GM19240 (cell line): Measurements from ENCODE around the gene PKIB.
"Not testable (repeated sequence)": the region's sequence is repeated elsewhere in the genome, so short reads cannot be mapped to it uniquely, and the experiment has no call there.

Source experiments
- DNase-seq: peaks from one replicate; pipeline ENCODE4 v3.0.0; 2011; ENCODE audit warnings: low spot score; ENCODE audit not compliant: insufficient read length

PKIB gene

DNA sequence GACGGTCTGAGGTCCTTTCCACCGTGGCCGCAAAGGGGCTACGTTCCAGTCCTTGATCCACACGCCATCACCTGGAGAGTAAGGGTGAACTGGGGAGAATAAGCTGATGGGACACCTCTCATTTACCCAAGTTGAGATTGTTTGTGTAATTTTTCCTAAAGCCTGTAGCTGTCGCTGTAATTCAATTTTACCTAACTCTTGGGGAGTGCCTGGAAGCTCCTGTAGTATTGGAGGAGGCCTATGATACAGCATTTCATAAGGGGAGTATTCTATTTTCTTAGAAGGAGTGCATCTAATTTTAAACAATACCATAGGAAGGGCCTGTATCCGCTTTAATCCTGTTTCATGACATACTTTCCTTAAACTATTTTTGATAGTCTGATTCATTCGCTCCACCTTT, 134.0 kb downstream of the PKIB start:
- DNase-seq = not testable (repeated sequence)

GRCh38 chr6:122744856-122745255, 134.7 kb downstream of the PKIB start:
- not testable (repeated sequence) for DNase-seq

DNA sequence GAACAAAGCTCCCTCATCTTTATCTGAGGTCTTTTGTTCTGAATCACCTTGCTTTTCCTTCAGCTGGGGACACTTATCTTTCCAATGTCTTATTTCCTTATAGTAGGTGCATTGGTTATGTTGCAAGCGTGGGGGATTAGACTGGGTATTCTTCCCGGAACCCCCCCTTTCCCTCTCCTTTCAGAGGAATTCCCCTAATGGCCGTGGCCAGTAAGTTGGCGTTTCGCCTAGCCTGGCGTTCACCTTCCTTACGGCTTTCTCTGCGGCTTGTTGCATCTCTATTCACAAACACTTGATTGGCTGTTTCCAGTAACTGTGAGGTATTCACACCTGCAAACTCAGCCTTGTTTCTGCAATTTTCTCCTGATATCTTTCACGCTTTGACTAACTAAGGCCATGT, 136.5 kb downstream of the PKIB start:
- DNase-seq = no peak

DNA sequence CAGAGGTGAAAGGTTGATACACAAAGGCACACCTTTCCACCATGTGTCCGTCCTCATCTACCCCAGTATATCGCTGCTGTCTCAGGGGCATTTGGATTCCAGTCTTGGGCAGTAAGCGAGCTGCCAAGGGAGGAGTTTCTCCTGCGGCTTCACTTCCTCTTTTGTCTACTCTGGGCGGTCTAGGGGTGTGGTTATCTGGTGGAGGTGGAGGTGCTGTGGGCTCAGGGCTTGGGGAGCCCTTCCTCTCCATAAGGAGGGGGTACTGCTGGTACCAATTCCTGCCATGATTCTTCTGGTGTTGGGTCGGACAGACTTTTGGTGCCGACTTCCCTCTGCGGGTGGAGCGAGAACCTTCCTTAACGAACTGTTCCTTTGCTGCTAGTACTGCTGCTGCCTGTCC, 137.4 kb downstream of the PKIB start:
- no peak for DNase-seq

DNA sequence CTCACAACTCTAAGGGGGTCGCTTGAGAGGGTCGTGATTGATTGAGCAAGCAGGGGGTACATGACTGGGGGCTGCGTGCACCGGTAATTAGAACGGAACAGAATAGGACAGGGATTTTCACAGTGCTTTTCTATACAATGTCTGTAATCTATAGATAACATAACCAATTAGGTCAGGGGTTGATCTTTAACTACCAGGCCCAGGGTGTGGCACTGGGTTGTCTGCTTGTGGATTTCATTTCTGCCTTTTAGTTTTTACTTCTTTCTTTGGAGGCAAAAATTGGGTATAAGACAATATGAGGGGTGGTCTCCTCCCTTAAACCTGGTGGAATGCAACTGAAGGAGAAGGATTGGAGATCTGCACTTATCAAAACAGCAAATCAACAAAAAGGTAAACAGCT, 138.7 kb downstream of the PKIB start:
- not testable (repeated sequence) for DNase-seq

DNA sequence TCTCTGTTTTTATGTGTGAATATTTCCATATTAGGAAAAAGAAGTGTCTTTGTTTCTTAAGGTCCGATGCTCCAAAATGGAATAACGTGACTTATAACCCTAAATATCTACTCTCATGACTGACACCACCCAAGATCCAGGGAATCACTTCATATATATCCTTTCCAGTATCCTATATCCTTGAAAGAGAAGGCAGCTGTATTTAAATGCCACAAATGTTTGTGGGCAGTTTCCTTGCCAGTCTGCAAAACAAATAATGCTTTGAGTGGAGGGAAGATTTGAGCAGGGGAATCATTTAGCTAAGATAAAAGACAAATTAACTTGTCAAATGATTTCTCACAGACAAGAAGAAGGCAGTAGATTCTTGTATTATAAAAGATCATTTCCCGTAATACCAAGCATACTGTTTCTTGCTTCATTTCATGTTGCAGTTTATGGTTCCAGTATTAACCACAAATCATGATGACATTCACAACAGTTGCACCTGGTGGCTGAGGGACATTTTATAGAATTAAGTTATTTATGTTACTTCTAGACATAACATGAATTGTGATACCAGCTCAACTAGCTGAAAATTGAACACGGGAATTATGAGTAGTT, 139.3 kb downstream of the PKIB start:
- no peak for DNase-seq

DNA sequence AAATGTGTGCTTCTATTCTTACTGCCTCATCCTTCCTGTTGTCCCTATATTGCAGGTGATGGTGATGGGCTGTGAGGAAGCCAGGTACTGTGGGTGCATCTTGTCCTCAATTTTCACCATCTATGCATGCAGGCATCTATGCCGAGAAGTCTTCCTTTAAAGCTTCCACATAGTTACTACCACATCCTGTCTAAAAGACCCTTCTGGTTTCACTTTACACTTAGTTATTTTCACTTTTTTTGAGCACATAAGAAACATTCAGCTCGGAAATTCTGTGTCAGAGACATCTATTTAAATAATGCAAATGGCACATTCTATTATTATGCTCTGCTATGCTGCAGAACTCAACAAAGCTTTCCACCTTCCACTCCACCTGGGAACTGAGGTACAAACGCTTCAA, 141.1 kb downstream of the PKIB start:
- DNase-seq = no peak

DNA sequence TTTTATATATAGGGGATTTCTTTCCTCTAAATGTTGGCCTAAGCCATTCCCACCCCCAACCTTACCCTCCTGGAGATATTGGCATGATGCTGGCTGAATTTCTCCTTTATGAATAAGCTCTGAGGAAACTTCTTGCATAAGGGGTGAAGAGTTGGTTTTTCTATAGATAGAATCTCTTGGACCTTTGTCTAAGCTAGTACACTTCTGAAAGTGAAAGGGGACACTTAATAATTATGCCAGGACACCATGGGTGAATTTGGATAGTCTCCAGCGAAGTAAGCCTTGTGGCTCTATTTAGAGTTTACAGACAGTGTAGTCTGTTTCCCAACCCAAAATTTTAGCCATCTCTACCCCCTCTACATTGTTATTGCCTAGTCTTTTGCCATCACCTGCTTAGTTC, 142.3 kb downstream of the PKIB start:
- no peak for DNase-seq

- no peak for DNase-seq
Observed at GRCh38 chr6:122753000-122753687, 142.9 kb downstream of the PKIB start.

DNA sequence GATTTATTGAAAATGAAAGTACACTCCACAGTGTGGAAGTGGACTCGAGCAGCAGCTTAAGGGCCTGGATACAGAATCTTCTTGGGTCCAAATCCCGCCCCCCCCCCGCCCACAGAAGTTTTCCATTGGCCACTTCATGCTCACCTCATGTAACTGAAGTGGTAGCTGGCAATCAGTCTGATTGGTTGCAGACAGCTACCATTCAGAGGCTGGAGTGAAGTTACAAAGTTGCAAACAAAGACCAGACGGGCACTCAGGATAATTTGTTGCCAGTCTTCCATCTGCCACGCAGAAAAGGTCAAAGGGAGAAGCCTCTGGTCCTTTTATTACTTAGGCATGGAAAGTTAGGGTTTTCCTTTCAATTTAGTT, 143.5 kb downstream of the PKIB start:
- DNase-seq = no peak

DNA sequence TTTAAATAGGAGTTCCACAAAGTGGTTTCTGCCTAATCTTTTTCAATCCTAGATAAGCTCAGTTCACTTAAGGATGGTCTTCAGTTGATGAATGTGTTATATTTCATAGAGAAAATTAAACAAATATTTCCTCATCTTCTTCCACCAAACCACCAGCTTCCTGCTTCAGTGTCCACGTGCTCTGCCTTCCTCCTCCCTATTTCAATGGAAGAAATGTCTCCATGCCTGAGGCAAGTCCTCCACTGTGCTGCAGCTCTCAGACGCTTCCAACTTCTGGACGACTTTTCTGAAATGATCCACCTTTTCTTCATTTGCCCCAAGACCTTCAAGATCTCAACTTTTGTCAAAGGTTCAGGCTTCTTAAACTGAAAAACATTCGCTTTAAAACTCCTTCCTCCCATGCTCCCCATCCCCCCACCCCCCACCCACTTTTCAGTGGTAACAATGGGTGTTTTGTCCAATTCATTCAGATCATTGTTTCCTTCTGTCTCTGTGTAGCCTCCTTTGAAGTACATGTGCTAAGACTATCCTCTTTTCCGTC, 144.1 kb downstream of the PKIB start:
- DNase-seq = no peak

DNA sequence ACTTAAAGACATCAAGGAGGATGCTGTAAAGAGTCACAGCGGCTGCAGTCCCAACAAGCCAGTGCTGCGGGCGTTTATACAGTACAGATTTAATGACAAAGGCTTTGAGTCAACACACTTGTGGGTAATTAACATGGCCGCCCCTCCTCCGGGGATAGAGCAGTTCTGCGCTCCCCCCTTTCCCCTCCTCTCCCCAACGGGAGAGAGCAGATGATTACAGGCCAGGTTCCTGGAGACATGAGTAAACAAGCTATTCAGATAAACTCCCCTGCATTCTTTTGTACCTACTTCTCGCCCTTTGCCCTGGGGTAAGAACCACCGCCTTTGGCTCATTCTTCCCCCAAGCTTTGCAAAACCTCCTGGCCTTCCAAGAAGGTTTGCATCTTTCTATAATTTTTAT, 145.7 kb downstream of the PKIB start:
- no peak for DNase-seq

GRCh38 chr6:122758927-122759334, 148.7 kb downstream of the PKIB start:
- DNase-seq = no peak

DNA sequence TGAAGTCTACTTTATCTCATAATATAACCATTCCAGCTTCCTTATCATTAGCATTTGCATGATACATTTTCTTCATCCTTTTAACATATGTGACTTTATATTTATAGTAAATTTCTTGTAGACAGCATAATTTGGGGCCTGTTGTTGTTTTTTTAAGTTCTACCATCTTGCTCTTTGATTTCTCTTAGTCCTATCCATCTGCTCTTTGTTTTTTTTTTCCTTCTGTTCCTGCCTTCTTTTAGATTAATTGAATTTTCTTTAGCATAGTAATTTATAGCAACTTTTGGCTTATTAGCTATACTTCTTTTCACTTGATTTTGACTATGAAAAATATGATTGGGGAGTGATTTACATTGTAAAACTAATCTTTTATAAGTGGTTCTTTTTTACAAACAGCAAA, 150.1 kb downstream of the PKIB start:
- DNase-seq = no peak

- DNase-seq = no peak
Observed at GRCh38 chr6:122766256-122766655, 156.1 kb downstream of the PKIB start.

DNA sequence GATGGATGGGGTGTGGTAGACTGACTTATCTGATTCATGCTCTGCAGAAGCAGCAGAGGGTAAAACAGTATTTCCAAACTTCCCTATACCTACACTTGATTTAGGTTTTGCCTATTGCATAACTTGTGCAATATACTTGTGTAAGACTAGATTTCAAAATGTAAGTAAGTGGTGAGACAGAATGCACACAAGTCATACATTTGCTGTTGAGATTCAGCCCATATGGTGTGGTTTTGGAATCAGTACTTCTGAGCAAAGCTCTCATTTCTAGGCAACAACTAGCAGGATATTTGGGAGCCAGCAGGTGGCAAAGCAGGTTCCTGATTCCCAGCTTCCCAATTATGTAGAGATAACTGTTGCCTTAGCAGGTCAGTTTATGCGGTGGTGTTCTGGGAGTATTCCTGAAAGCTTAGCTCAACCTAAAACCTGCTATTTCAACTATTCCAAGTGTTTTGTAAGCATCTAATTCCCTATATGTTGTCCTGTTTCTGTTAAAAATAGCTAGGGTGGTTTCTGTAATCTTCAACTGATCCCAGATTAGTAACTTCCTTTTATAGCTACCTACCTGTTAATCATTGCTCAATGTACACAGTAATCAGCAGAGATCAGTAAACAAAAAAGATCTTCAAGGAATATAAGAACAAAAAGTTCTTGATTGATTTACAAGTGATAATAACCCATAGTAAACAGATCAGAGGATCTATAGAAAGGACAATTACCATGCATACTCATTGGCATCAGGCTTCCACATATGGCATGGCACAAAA, 160.8 kb downstream of the PKIB start:
- no peak for DNase-seq

DNA sequence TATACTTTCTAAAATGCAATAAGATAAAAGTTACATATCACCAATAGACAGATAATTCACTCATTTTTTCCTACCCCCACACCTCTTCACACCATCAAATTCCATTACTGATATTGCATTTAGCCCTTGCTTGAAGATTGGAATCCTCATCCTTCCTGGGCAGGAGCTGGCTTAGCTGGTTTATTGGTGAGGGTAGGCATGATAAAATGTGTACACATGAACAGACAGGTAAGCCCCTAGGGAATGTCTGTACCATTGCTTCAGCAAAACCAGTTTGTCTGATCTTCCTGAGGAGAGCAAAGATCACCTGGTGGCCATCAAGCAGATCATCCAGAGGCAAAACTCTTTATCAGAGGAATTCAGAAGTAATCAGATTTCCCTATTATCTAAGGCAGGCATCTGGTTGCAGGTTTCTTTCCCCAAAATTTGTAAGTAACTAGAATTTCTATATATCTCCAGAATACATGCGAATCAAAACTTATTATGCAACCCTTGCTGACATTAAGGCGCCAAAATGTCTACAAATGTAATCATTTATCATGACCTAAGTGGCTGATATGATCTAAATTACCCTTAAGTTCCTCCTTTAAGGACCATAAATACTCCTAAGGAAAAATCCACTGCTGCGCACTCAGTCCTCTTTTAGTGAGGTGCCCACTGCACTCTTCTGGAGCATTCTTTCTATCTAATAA, 162.7 kb downstream of the PKIB start:
- no peak for DNase-seq
